Activated T-helper 17 cell treated with anti-CD3 and anti-CD28 coated beads, Interleukin-2, amount 50 U/mL, for 72 hours (primary cell): ENCODE data around the gene SLC16A2. TPM values are rescaled to one million over a fixed set of nuclear protein-coding genes. Genes with fewer than 3 reads are reported as not detected.

ENCODE experiments used
- ATAC-seq: fragments of 150-1000 bp; cut with Tn5 transposase; replicated peaks from 2 replicates; pipeline ENCODE4 v1.10.0; 2021; ENCODE audit warnings: mild to moderate bottlenecking, moderate library complexity
- H3K27ac Mint-ChIP-seq: one replicate; pipeline ENCODE4 v1.8.0; 2022; ENCODE audit warnings: mixed read lengths
- H3K27me3 Mint-ChIP-seq: one replicate; pipeline ENCODE4 v1.8.0; 2022; ENCODE audit warnings: mixed read lengths
- H3K36me3 Mint-ChIP-seq: one replicate; pipeline ENCODE4 v1.8.0; 2022; ENCODE audit warnings: low read depth, mild to moderate bottlenecking, mixed read lengths
- H3K4me1 Mint-ChIP-seq: one replicate; pipeline ENCODE4 v1.8.0; 2022; ENCODE audit warnings: mixed read lengths
- H3K4me3 Mint-ChIP-seq: one replicate; pipeline ENCODE4 v1.8.0; 2022; ENCODE audit warnings: mild to moderate bottlenecking, mixed read lengths
- H3K9me3 Mint-ChIP-seq: one replicate; pipeline ENCODE4 v1.8.0; 2022; ENCODE audit warnings: mixed read lengths
- total RNA-seq, 2 donors: library from RNA; stranded (reverse); gene quantifications; one replicate each; pipeline ENCODE4 v1.2.3, GENCODE V29; 2022

The SLC16A2 gene
- total RNA-seq, 2 donors from 2014 or later = 0.11 to 1.5 TPM

- no peaks in the 10 kb centered on the region for H3K27me3 Mint-ChIP-seq
- ATAC-seq = no peak
- H3K36me3 Mint-ChIP-seq = no peaks in the 10 kb centered on the region
- H3K27ac Mint-ChIP-seq = no peak overlapping the region
- no peaks in the 10 kb centered on the region for H3K9me3 Mint-ChIP-seq
- no peak overlapping the region for H3K4me3 Mint-ChIP-seq
- H3K4me1 Mint-ChIP-seq = no peaks in the 10 kb centered on the region
Measured at GRCh38 chrX:74525116-74525515, 103.8 kb downstream of the SLC16A2 start.

GRCh38 chrX:74526764-74527163 lies 105.5 kb downstream of the SLC16A2 start:
- Mint-ChIP-seq H3K27ac (no peak overlapping the region), H3K4me3 (no peak overlapping the region), H3K4me1 (no peaks in the 10 kb centered on the region), H3K36me3 (no peaks in the 10 kb centered on the region), H3K9me3 (no peaks in the 10 kb centered on the region), H3K27me3 (no peaks in the 10 kb centered on the region)
- no peak for ATAC-seq

- Mint-ChIP-seq H3K9me3 (no peaks in the 10 kb centered on the region), H3K36me3 (no peaks in the 10 kb centered on the region), H3K4me1 (no peaks in the 10 kb centered on the region), H3K27ac (no peak overlapping the region), H3K27me3 (no peaks in the 10 kb centered on the region), H3K4me3 (no peak overlapping the region)
- ATAC-seq = no peak
Measured at GRCh38 chrX:74527350-74527749, 106.1 kb downstream of the SLC16A2 start.

- Mint-ChIP-seq H3K36me3 (no peaks in the 10 kb centered on the region), H3K4me3 (no peak overlapping the region), H3K27ac (no peak overlapping the region), H3K4me1 (peaks cover 4% of the 10 kb centered on the region), H3K27me3 (no peaks in the 10 kb centered on the region), H3K9me3 (no peaks in the 10 kb centered on the region)
- ATAC-seq = no peak
Measured at GRCh38 chrX:74529311-74529710, 108.0 kb downstream of the SLC16A2 start.

- no peaks in the 10 kb centered on the region for H3K9me3 Mint-ChIP-seq
- ATAC-seq = no peak
Measured at GRCh38 chrX:74531081-74531480, 109.8 kb downstream of the SLC16A2 start.

GRCh38 chrX:74534569-74535038 lies 113.3 kb downstream of the SLC16A2 start:
- no peaks in the 10 kb centered on the region for H3K9me3 Mint-ChIP-seq
- peak overlapping the region; percentile 88 for H3K27ac Mint-ChIP-seq
- no peaks in the 10 kb centered on the region for H3K36me3 Mint-ChIP-seq
- no peaks in the 10 kb centered on the region for H3K27me3 Mint-ChIP-seq
- H3K4me3 Mint-ChIP-seq = peak overlapping the region; percentile 75
- peak; percentile 80 for ATAC-seq
- peaks cover 4% of the 10 kb centered on the region for H3K4me1 Mint-ChIP-seq

More at GRCh38 chrX:74531081-74531480, 109.8 kb downstream of the SLC16A2 start:
- Mint-ChIP-seq H3K27ac (no peak overlapping the region), H3K4me3 (no peak overlapping the region), H3K4me1 (peaks cover 4% of the 10 kb centered on the region), H3K27me3 (no peaks in the 10 kb centered on the region), H3K36me3 (no peaks in the 10 kb centered on the region)

GRCh38 chrX:74535086-74535407 lies 113.8 kb downstream of the SLC16A2 start:
- Mint-ChIP-seq H3K9me3 (no peaks in the 10 kb centered on the region), H3K27ac (peak overlapping the region; percentile 88), H3K4me3 (peak overlapping the region; percentile 75), H3K36me3 (no peaks in the 10 kb centered on the region), H3K27me3 (no peaks in the 10 kb centered on the region), H3K4me1 (peaks cover 4% of the 10 kb centered on the region)
- ATAC-seq = no peak

GRCh38 chrX:74535408-74536151 lies 114.3 kb downstream of the SLC16A2 start:
- peak overlapping the region; percentile 88 for H3K27ac Mint-ChIP-seq
- peak overlapping the region; percentile 75 for H3K4me3 Mint-ChIP-seq
- peaks cover 5% of the 10 kb centered on the region for H3K4me1 Mint-ChIP-seq
- no peaks in the 10 kb centered on the region for H3K27me3 Mint-ChIP-seq
- ATAC-seq = peak; percentile 38
- H3K36me3 Mint-ChIP-seq = no peaks in the 10 kb centered on the region
- no peaks in the 10 kb centered on the region for H3K9me3 Mint-ChIP-seq

GRCh38 chrX:74536152-74536831 lies 115.0 kb downstream of the SLC16A2 start:
- no peaks in the 10 kb centered on the region for H3K9me3 Mint-ChIP-seq
- peak overlapping the region; percentile 88 for H3K27ac Mint-ChIP-seq
- H3K4me3 Mint-ChIP-seq = peak overlapping the region; percentile 75
- peak; percentile 29 for ATAC-seq
- H3K4me1 Mint-ChIP-seq = peaks cover 9% of the 10 kb centered on the region
- H3K27me3 Mint-ChIP-seq = no peaks in the 10 kb centered on the region
- no peaks in the 10 kb centered on the region for H3K36me3 Mint-ChIP-seq

- Mint-ChIP-seq H3K27ac (peak overlapping the region; percentile 87), H3K4me3 (peak overlapping the region; percentile 75), H3K36me3 (no peaks in the 10 kb centered on the region), H3K4me1 (peaks cover 9% of the 10 kb centered on the region), H3K27me3 (no peaks in the 10 kb centered on the region), H3K9me3 (no peaks in the 10 kb centered on the region)
- ATAC-seq = no peak
Measured at GRCh38 chrX:74536832-74537371, 115.6 kb downstream of the SLC16A2 start.

- H3K27me3 Mint-ChIP-seq = no peaks in the 10 kb centered on the region
- peak; percentile 68 for ATAC-seq
- H3K9me3 Mint-ChIP-seq = no peaks in the 10 kb centered on the region
- peaks cover 6% of the 10 kb centered on the region for H3K4me1 Mint-ChIP-seq
- no peaks in the 10 kb centered on the region for H3K36me3 Mint-ChIP-seq
- peak overlapping the region; percentile 43 for H3K4me3 Mint-ChIP-seq
- H3K27ac Mint-ChIP-seq = peak overlapping the region; percentile 34
Measured at GRCh38 chrX:74540635-74541249, 119.4 kb downstream of the SLC16A2 start.

GRCh38 chrX:74545880-74546523 lies 124.7 kb downstream of the SLC16A2 start:
- Mint-ChIP-seq H3K4me3 (no peak overlapping the region), H3K27me3 (no peaks in the 10 kb centered on the region), H3K9me3 (no peaks in the 10 kb centered on the region), H3K4me1 (peaks cover under 1% of the 10 kb centered on the region), H3K36me3 (no peaks in the 10 kb centered on the region), H3K27ac (no peak overlapping the region)
- no peak for ATAC-seq

- H3K36me3 Mint-ChIP-seq = no peaks in the 10 kb centered on the region
- H3K4me3 Mint-ChIP-seq = no peak overlapping the region
- no peak for ATAC-seq
- H3K4me1 Mint-ChIP-seq = no peaks in the 10 kb centered on the region
- H3K27me3 Mint-ChIP-seq = no peaks in the 10 kb centered on the region
- H3K27ac Mint-ChIP-seq = no peak overlapping the region
- no peaks in the 10 kb centered on the region for H3K9me3 Mint-ChIP-seq
Measured at GRCh38 chrX:74546984-74547383, 125.7 kb downstream of the SLC16A2 start.

GRCh38 chrX:74550295-74550802 lies 129.1 kb downstream of the SLC16A2 start:
- Mint-ChIP-seq H3K9me3 (no peaks in the 10 kb centered on the region), H3K27ac (no peak overlapping the region)

More at GRCh38 chrX:74550295-74550802, 129.1 kb downstream of the SLC16A2 start:
- Mint-ChIP-seq H3K36me3 (no peaks in the 10 kb centered on the region), H3K27me3 (no peaks in the 10 kb centered on the region), H3K4me1 (no peaks in the 10 kb centered on the region), H3K4me3 (peak overlapping the region; percentile 32)
- ATAC-seq = peak; percentile 84
